Fibroblast of lung (primary cell): Measurements from ENCODE around the gene NAT8L.

ENCODE experiments used
- CTCF ChIP-seq, 2 donors: IDR thresholded peaks in 1 of 2; conservative IDR thresholded peaks in 1 of 2; 1 replicate in 1 of 2; 2 replicates in 1 of 2; pipeline ENCODE4 v1.5.1; 2011 to 2012; ENCODE audit warnings: low read length in 2 of 2, control low read depth in 1 of 2, inconsistent platforms in 1 of 2, low read depth in 1 of 2, mild to moderate bottlenecking in 1 of 2
- EZH2 ChIP-seq: IDR thresholded peaks from 2 replicates; pipeline ENCODE4 v1.5.1; 2012; ENCODE audit warnings: low read length, control low read depth, mild to moderate bottlenecking; ENCODE audit errors: missing control alignments

DNA sequence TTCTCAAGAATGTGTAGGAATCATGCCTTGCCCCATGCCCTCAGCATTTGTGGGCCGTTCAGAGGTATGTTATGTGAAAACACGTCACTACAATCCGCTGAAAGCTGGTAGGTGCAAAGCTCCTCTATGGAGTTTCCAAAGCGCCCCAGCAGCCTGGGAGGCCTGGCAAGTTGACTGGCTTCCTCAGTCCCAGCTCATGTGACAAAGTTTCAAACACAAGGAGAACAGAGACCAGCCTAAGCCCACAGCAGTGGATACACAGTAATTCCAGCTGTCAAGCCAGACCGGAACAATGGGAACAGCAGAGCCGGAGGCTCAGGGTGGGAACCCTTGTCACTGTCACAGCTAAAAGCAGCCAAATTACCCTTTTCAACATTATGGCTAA lies 33.5 kb downstream of the NAT8L start:
- TF ChIP-seq CTCF (conservative IDR thresholded peaks at IDR 0.05 in 1 of 2, IDR thresholded peaks at IDR 0.05 in 1 of 2; ENCODE audit: low read depth in 1 of 2, low read length in 2 of 2), result no peak
- TF ChIP-seq EZH2, result no peak
